Ovary (tissue), 9 donors: ENCODE measurements around the gene HLA-DPA1. TPM values are rescaled to one million over a fixed set of nuclear protein-coding genes. Genes with fewer than 3 reads are reported as not detected.
A peak's percentile ranks its signal among the peaks of the same experiment; 100 is the strongest.

Experiments
- DNase-seq, 5 donors: peaks; one replicate each; pipeline ENCODE4 v3.0.0-alpha.2; 2019 to 2020
- H3K27ac ChIP-seq, 2 donors: fragments of 200-600 bp; one replicate each; pipeline versions ENCODE4 v1.5.1 to v1.8.0; 2019 to 2022
- H3K27me3 ChIP-seq: fragments of 200-600 bp; one replicate; pipeline ENCODE4 v1.8.0; 2022
- H3K36me3 ChIP-seq: fragments of 200-600 bp; sonication (generic); one replicate; pipeline ENCODE4 v1.5.1; 2019
- H3K4me1 ChIP-seq: one replicate; pipeline ENCODE4 v1.8.1; 2013; ENCODE audit warnings: mild to moderate bottlenecking, moderate library complexity; ENCODE audit not compliant: insufficient read depth
- H3K4me3 ChIP-seq: fragments of 200-600 bp; sonication (generic); one replicate; pipeline ENCODE4 v1.5.1; 2017
- H3K9me3 ChIP-seq, 2 donors: fragments of 200-600 bp in 1 of 2; sonication (generic) in 1 of 2; one replicate each; pipeline versions ENCODE4 v1.5.1 to v1.8.1; 2013 to 2019; ENCODE audit warnings: mild to moderate bottlenecking in 1 of 2, moderate library complexity in 1 of 2
- EP300 ChIP-seq: sonication (generic); formaldehyde crosslinking; IDR thresholded peaks from one replicate; pipeline ENCODE4 v1.6.1; 2017; ENCODE audit warnings: antibody characterized with exemption
- POLR2A ChIP-seq: fragments of 450-650 bp; IDR thresholded peaks from one replicate; pipeline ENCODE4 v1.6.1; 2017; ENCODE audit warnings: antibody characterized with exemption, mild to moderate bottlenecking, moderate library complexity
- WGBS, 3 donors: extraction: QIAGEN DNeasy Blood & Tissue Kit in 1 of 3; methylation state at CpG; one replicate each; pipeline versions ENCODE4 v1.1.5 to v1.1.7; 2013 to 2017; 5-methylcytosine and 5-hydroxymethylcytosine counted together
- intact Hi-C, 4 donors: fragments of 100-400 bp; cut with DNase I; formaldehyde crosslinking; loops; one replicate each; pipeline versions ENCODE4 v1.11.0 to v1.15.1; 2022 to 2023
- polyA plus RNA-seq, 2 donors: library from polyadenylated mRNA; stranded (reverse); fragments of 200-250 nt in 1 of 2; fragments of 350-450 nt in 1 of 2; fragmentation: Illumina TruSeq in 1 of 2; extraction: RNeasy Lipid Tissue Mini Kit (QIAGEN cat#74804) in 1 of 2; gene quantifications; one replicate each; pipeline ENCODE4 v1.2.3, GENCODE V29; 2013 to 2014
- total RNA-seq, 7 donors: library from RNA; depleted of rRNA in 2 of 7; stranded (reverse); fragments of >200 nt in 2 of 7; fragmentation: NEBNext Ultra II Directional in 3 of 7; extraction: Animal tissue kit (Norgen Biotek cat#: 25700) in 3 of 7; gene quantifications; one replicate each; pipeline versions ENCODE4 v1.1.0 to v1.2.4, GENCODE V29; 2016 to 2023
- TF ChIP-seq, protein P1 (sequence below), 3 donors: fragments of 450-650 bp in 2 of 3; fragments of 200-600 bp in 1 of 3; IDR thresholded peaks; one replicate each; pipeline versions ENCODE4 v1.5.1 to v1.8.0; 2016 to 2022; ENCODE audit warnings: antibody characterized with exemption in 3 of 3, mild to moderate bottlenecking in 1 of 3
- donor health status: DM: no; HTN: no; CAD: no; lungs with moderate emphysema.
- donor health status: DM: no; HTN: no; CAD: no.
- donor health status: Bipolar disorder and iron deficiency.
- donor health status: DM: yes; HTN: yes; CAD: no.
- donor health status: DM: no; HTN: no; CAD: no.
- donor health status: DM: yes; HTN: yes; CAD: no.

The HLA-DPA1 gene
- total and polyA plus RNA-seq, 9 donors = 11.8 to 304 (median 46.8) TPM

DNA sequence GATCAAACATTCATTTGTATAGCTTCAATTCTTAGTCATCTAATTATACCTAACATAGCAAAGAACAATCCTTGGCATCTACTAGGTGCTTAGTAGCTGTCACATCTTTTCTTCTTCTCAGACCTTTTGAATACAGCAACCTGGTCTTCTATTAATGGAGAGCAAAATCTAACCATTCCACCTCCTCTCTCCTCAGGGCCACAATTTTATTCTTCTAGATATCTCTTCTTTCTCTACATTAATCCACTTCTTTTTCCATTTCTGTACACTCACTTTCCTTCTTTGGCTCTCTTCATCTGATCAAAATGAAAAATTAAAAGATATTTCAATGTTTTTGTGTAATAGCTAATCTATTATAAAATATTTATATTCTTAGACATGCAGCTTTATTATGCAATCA lies 55.0 kb downstream of the HLA-DPA1 start:
- DNase-seq = no peak
- intact Hi-C loops = loop anchor here (10.0 kb wide), 2 partner anchors 66 to 126 kb away; no protein-coding TSS in a partner anchor
- Histone ChIP-seq H3K36me3 (no peaks in the 10 kb centered on the region), H3K9me3 (no peaks in the 10 kb centered on the region), H3K27ac (peak overlapping the region in 1 of 2 donors; percentile 62), H3K27me3 (no peaks in the 10 kb centered on the region), H3K4me1 (peaks cover 2% of the 10 kb centered on the region), H3K4me3 (no peak overlapping the region)
- TF ChIP-seq, protein P1, sequence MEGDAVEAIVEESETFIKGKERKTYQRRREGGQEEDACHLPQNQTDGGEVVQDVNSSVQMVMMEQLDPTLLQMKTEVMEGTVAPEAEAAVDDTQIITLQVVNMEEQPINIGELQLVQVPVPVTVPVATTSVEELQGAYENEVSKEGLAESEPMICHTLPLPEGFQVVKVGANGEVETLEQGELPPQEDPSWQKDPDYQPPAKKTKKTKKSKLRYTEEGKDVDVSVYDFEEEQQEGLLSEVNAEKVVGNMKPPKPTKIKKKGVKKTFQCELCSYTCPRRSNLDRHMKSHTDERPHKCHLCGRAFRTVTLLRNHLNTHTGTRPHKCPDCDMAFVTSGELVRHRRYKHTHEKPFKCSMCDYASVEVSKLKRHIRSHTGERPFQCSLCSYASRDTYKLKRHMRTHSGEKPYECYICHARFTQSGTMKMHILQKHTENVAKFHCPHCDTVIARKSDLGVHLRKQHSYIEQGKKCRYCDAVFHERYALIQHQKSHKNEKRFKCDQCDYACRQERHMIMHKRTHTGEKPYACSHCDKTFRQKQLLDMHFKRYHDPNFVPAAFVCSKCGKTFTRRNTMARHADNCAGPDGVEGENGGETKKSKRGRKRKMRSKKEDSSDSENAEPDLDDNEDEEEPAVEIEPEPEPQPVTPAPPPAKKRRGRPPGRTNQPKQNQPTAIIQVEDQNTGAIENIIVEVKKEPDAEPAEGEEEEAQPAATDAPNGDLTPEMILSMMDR (IDR thresholded peaks at IDR 0.05) = no peak
- TF ChIP-seq EP300 = no peak
- no peak for TF ChIP-seq POLR2A

DNA sequence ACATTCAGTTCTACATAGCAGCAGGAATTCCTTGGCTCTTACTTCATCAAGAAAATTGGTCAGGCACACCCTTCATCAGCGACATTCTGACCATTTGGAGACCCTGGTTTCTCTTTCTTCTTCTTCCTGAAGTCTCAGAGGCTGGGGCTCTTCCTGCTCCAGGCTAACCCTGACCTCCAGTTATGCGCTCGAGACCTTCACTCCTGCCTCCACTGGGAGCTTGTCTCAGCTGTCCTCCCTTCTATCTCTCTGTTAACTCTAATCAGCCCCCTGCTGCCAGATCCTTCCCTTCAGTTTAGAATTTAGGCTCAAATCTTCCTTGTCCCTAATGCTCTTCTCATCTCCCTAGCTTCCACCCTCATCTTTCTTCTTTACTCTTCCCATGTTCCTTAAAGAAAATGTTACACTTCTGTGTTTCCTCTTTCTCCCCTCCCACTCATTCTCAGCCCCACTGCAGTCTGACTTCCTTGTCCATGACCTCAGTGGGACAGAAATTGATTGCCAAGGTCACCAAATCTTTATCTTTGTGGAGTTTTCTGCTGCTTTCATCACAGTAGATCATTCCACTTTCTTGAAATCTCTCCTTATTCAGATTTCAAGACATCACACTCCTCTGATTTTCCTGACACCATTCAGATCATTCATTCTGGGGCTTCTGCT lies 55.6 kb downstream of the HLA-DPA1 start:
- intact Hi-C loops = loop anchor here (10.0 kb wide), 2 partner anchors 67 to 127 kb away; no protein-coding TSS in a partner anchor
- TF ChIP-seq POLR2A (no peak), EP300 (no peak)
- TF ChIP-seq, protein P1 (IDR thresholded peaks at IDR 0.05) = no peak
- Histone ChIP-seq H3K4me3 (no peak overlapping the region), H3K27me3 (no peaks in the 10 kb centered on the region), H3K27ac (no peak overlapping the region), H3K9me3 (no peaks in the 10 kb centered on the region), H3K4me1 (peaks cover 2% of the 10 kb centered on the region), H3K36me3 (no peaks in the 10 kb centered on the region)
- no peak for DNase-seq
- WGBS, 3 donors = 69 to 72% (median 70%) methylated on average over 3 of the region's 3 CpGs

DNA sequence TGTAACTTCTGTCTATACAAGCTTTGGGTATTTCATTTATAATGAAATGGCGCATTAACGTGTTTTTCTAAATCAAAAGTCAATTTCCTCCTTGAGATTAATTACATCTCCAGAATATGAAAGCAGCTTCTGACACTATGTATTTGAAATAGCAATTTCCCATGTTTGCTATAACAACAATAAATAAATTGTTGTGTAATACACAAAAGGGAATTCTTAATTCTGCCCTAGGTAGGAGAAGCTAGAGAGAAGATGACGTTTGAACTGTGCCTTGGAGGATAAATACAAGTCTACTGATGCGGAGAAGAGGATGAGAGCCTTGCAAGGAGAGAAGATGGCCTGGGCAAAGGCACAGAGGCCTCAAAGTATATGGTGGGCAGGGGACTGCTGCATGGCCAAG lies 56.4 kb downstream of the HLA-DPA1 start:
- intact Hi-C loops = loop anchor here (10.0 kb wide), 2 partner anchors 68 to 128 kb away; no protein-coding TSS in a partner anchor
- H3K36me3 ChIP-seq = no peaks in the 10 kb centered on the region
- TF ChIP-seq, protein P1 (IDR thresholded peaks at IDR 0.05) = no peak
- TF ChIP-seq EP300 (no peak), POLR2A (no peak)
- 72 to 74% (median 73%) methylated on average over 4 of the region's 4 CpGs for WGBS, 3 donors
- H3K4me3 ChIP-seq = no peak overlapping the region
- peaks cover 2% of the 10 kb centered on the region for H3K4me1 ChIP-seq
- H3K27ac ChIP-seq = no peak overlapping the region
- H3K9me3 ChIP-seq = no peaks in the 10 kb centered on the region
- no peak for DNase-seq
- H3K27me3 ChIP-seq = no peaks in the 10 kb centered on the region

GRCh38 chr6:33015798-33016197 lies 57.7 kb downstream of the HLA-DPA1 start:
- Histone ChIP-seq H3K4me3 (no peak overlapping the region), H3K27me3 (no peaks in the 10 kb centered on the region), H3K4me1 (peaks cover 2% of the 10 kb centered on the region), H3K9me3 (no peaks in the 10 kb centered on the region), H3K27ac (no peak overlapping the region), H3K36me3 (no peaks in the 10 kb centered on the region)
- WGBS, 3 donors = 78 to 80% (median 80%) methylated on average over 11 of the region's 11 CpGs
- TF ChIP-seq EP300 (no peak), POLR2A (no peak)
- TF ChIP-seq, protein P1 (IDR thresholded peaks at IDR 0.05) = no peak
- intact Hi-C loops = loop anchor here (10.0 kb wide), 2 partner anchors 69 to 129 kb away; no protein-coding TSS in a partner anchor
- no peak for DNase-seq
